IPS-15b (cell line): ENCODE results near the gene UQCR11.

ENCODE experiments used
- H3K27me3 ChIP-seq: one replicate; pipeline ENCODE4 v1.6.1; 2013; ENCODE audit warnings: low read length; ENCODE audit not compliant: control insufficient read depth, insufficient read depth
- H3K36me3 ChIP-seq: one replicate; pipeline ENCODE4 v1.6.1; 2013; ENCODE audit warnings: low read length; ENCODE audit not compliant: control insufficient read depth, insufficient read depth
- H3K4me1 ChIP-seq: one replicate; pipeline ENCODE4 v1.6.1; 2013; ENCODE audit warnings: mild to moderate bottlenecking, low read length; ENCODE audit not compliant: control insufficient read depth, insufficient read depth
- H3K4me3 ChIP-seq: one replicate; pipeline ENCODE4 v1.5.1; 2013; ENCODE audit warnings: low read depth, low read length
- H3K9ac ChIP-seq: one replicate; pipeline ENCODE4 v1.6.1; 2013; ENCODE audit warnings: low read depth, mild to moderate bottlenecking, low read length
- H3K9me3 ChIP-seq: one replicate; pipeline ENCODE4 v1.6.1; 2013; ENCODE audit warnings: mild to moderate bottlenecking, low read length; ENCODE audit not compliant: control insufficient read depth, insufficient read depth

The UQCR11 gene

GRCh38 chr19:1592024-1592754 lies 13.1 kb downstream of the UQCR11 start:
- H3K36me3 ChIP-seq, result peaks cover 13% of the 10 kb centered on the region
- no peaks in the 10 kb centered on the region for H3K27me3 ChIP-seq
- peak overlapping the region; percentile 99 for H3K9ac ChIP-seq
- H3K4me1 ChIP-seq, result peaks cover 4% of the 10 kb centered on the region
- H3K9me3 ChIP-seq, result no peaks in the 10 kb centered on the region
- peak overlapping the region; percentile 88 for H3K4me3 ChIP-seq

GRCh38 chr19:1591421-1592023 lies 13.7 kb downstream of the UQCR11 start:
- Histone ChIP-seq H3K9me3 (no peaks in the 10 kb centered on the region), H3K4me3 (peak overlapping the region; percentile 88), H3K4me1 (peaks cover 4% of the 10 kb centered on the region), H3K36me3 (peaks cover 7% of the 10 kb centered on the region), H3K9ac (peak overlapping the region; percentile 99), H3K27me3 (no peaks in the 10 kb centered on the region)

GRCh38 chr19:1590641-1591397 lies 14.4 kb downstream of the UQCR11 start:
- Histone ChIP-seq H3K36me3 (peaks cover 10% of the 10 kb centered on the region), H3K27me3 (no peaks in the 10 kb centered on the region), H3K9me3 (no peaks in the 10 kb centered on the region), H3K9ac (peak overlapping the region; percentile 99), H3K4me3 (peak overlapping the region; percentile 88), H3K4me1 (peaks cover 4% of the 10 kb centered on the region)

GRCh38 chr19:1587872-1588271 lies 17.4 kb downstream of the UQCR11 start:
- no peaks in the 10 kb centered on the region for H3K9me3 ChIP-seq
- no peaks in the 10 kb centered on the region for H3K27me3 ChIP-seq
- peaks cover 21% of the 10 kb centered on the region for H3K36me3 ChIP-seq
- peaks cover 4% of the 10 kb centered on the region for H3K4me1 ChIP-seq
- no peak overlapping the region for H3K9ac ChIP-seq
- H3K4me3 ChIP-seq, result no peak overlapping the region

- Histone ChIP-seq H3K9me3 (no peaks in the 10 kb centered on the region), H3K36me3 (peaks cover 30% of the 10 kb centered on the region), H3K9ac (no peak overlapping the region), H3K4me3 (no peak overlapping the region), H3K27me3 (no peaks in the 10 kb centered on the region), H3K4me1 (no peaks in the 10 kb centered on the region)
Measured at GRCh38 chr19:1585243-1585580, 20.1 kb downstream of the UQCR11 start.

- no peaks in the 10 kb centered on the region for H3K4me1 ChIP-seq
- H3K9me3 ChIP-seq, result no peaks in the 10 kb centered on the region
- no peaks in the 10 kb centered on the region for H3K27me3 ChIP-seq
- no peak overlapping the region for H3K4me3 ChIP-seq
- no peak overlapping the region for H3K9ac ChIP-seq
- peaks cover 31% of the 10 kb centered on the region for H3K36me3 ChIP-seq
Measured at GRCh38 chr19:1584500-1585242, 20.6 kb downstream of the UQCR11 start.

GRCh38 chr19:1582201-1582600 lies 23.1 kb downstream of the UQCR11 start:
- no peak overlapping the region for H3K4me3 ChIP-seq
- no peaks in the 10 kb centered on the region for H3K27me3 ChIP-seq
- H3K9ac ChIP-seq, result no peak overlapping the region
- peaks cover 46% of the 10 kb centered on the region for H3K36me3 ChIP-seq
- no peaks in the 10 kb centered on the region for H3K4me1 ChIP-seq
- no peaks in the 10 kb centered on the region for H3K9me3 ChIP-seq

- Histone ChIP-seq H3K4me1 (no peaks in the 10 kb centered on the region), H3K9me3 (no peaks in the 10 kb centered on the region), H3K4me3 (no peak overlapping the region), H3K27me3 (no peaks in the 10 kb centered on the region), H3K9ac (no peak overlapping the region), H3K36me3 (peaks cover 45% of the 10 kb centered on the region)
Measured at GRCh38 chr19:1580957-1581356, 24.3 kb downstream of the UQCR11 start.

GRCh38 chr19:1580382-1580781 lies 24.9 kb downstream of the UQCR11 start:
- no peaks in the 10 kb centered on the region for H3K9me3 ChIP-seq
- no peak overlapping the region for H3K4me3 ChIP-seq
- peaks cover 43% of the 10 kb centered on the region for H3K36me3 ChIP-seq
- no peak overlapping the region for H3K9ac ChIP-seq
- H3K27me3 ChIP-seq, result no peaks in the 10 kb centered on the region
- H3K4me1 ChIP-seq, result no peaks in the 10 kb centered on the region

GRCh38 chr19:1579222-1579621 lies 26.0 kb downstream of the UQCR11 start:
- Histone ChIP-seq H3K9me3 (no peaks in the 10 kb centered on the region), H3K4me3 (no peak overlapping the region), H3K36me3 (peaks cover 36% of the 10 kb centered on the region), H3K4me1 (no peaks in the 10 kb centered on the region), H3K9ac (no peak overlapping the region), H3K27me3 (no peaks in the 10 kb centered on the region)

- Histone ChIP-seq H3K9ac (no peak overlapping the region), H3K27me3 (no peaks in the 10 kb centered on the region), H3K9me3 (no peaks in the 10 kb centered on the region), H3K4me1 (no peaks in the 10 kb centered on the region), H3K36me3 (peaks cover 33% of the 10 kb centered on the region), H3K4me3 (no peak overlapping the region)
Measured at GRCh38 chr19:1577929-1578618, 27.2 kb downstream of the UQCR11 start.
